PC-3 (cell line): Measurements from ENCODE around the gene ILKAP. TPM values are rescaled to one million over a fixed set of nuclear protein-coding genes. Genes with fewer than 3 reads are reported as not detected.

Experiments used
- ATAC-seq: fragments of 200-7000 bp; cut with Tn5 transposase; 2 replicates; pipeline ENCODE4 v1.9.1; 2020; ENCODE audit warnings: mild to moderate bottlenecking, moderate library complexity
- BruUV-seq: library from RNA; stranded (reverse); fragments of 400-500 nt; replicated peaks from 2 replicates; lab custom pipeline; 2021; lab: Mats Ljungman, UMichigan
- CTCF ChIA-PET: fragments of 300-600 bp; sonication (Branson Sonifier 250); formaldehyde crosslinking; loops from one replicate; lab custom pipeline; 2022; ENCODE audit warnings: antibody characterized with exemption; lab: Charles Lee
- POLR2A ChIA-PET: fragments of 300-600 bp; sonication (Branson Sonifier 250); formaldehyde crosslinking; loops from one replicate; lab custom pipeline; 2022; ENCODE audit warnings: antibody characterized with exemption; ENCODE audit not compliant: unreplicated experiment; lab: Charles Lee
- DNase-seq: peaks from one replicate; pipeline ENCODE4 v3.0.0-alpha.2; 2015
- H2AFZ ChIP-seq: fragments of 300-600 bp; sonication (generic); 2 replicates; pipeline ENCODE4 v1.6.0; 2016; ENCODE audit warnings: antibody characterized with exemption, low read length
- H3F3A ChIP-seq: fragments of 300-600 bp; sonication (generic); one replicate; pipeline ENCODE4 v1.6.0; 2017; ENCODE audit warnings: antibody characterized with exemption, low read length, control low read depth, mild to moderate bottlenecking; ENCODE audit not compliant: unreplicated experiment
- H3K27ac ChIP-seq: fragments of 300-600 bp; sonication (generic); 2 replicates; pipeline ENCODE4 v1.5.1; 2016; ENCODE audit warnings: mild to moderate bottlenecking, low read length
- H3K27me3 ChIP-seq: fragments of 300-600 bp; sonication (generic); 2 replicates; pipeline ENCODE4 v1.6.1; 2016; ENCODE audit warnings: low read length, mixed read lengths
- H3K36me3 ChIP-seq: fragments of 300-600 bp; sonication (generic); 2 replicates; pipeline ENCODE4 v1.6.1; 2016; ENCODE audit warnings: low read depth, mixed run types, low read length, mixed read lengths
- H3K4me1 ChIP-seq: fragments of 300-600 bp; sonication (generic); 2 replicates; pipeline ENCODE4 v1.5.1; 2016; ENCODE audit warnings: low read length; ENCODE audit not compliant: insufficient read depth
- H3K4me2 ChIP-seq: fragments of 300-600 bp; sonication (generic); 2 replicates; pipeline ENCODE4 v1.6.0; 2016; ENCODE audit warnings: low read length
- H3K4me3 ChIP-seq: fragments of 300-600 bp; sonication (generic); 2 replicates; pipeline ENCODE4 v1.5.1; 2016; ENCODE audit warnings: mild to moderate bottlenecking, low read length, mixed read lengths
- H3K79me2 ChIP-seq: fragments of 300-600 bp; sonication (generic); 2 replicates; pipeline ENCODE4 v1.6.1; 2017; ENCODE audit warnings: low read length, mixed read lengths
- H3K9ac ChIP-seq: fragments of 300-600 bp; sonication (generic); 2 replicates; pipeline ENCODE4 v1.6.0; 2016; ENCODE audit warnings: mild to moderate bottlenecking, low read length
- H3K9me2 ChIP-seq: fragments of 300-600 bp; sonication (generic); replicated peaks from 2 replicates; pipeline ENCODE4 v1.6.1; 2016; ENCODE audit warnings: mixed run types, low read length, mixed read lengths
- H3K9me3 ChIP-seq: fragments of 300-600 bp; sonication (generic); 2 replicates; pipeline ENCODE4 v1.6.1; 2016; ENCODE audit warnings: low read length, mixed read lengths
- H4K20me1 ChIP-seq: fragments of 300-600 bp; sonication (generic); 2 replicates; pipeline ENCODE4 v1.6.1; 2016; ENCODE audit warnings: low read length, mixed read lengths
- CTCF ChIP-seq: fragments of 300-600 bp; sonication (generic); conservative IDR thresholded peaks from 2 replicates; pipeline ENCODE4 v1.5.1; 2017; ENCODE audit warnings: antibody characterized with exemption, low read depth, mild to moderate bottlenecking, low read length
- EZH2 ChIP-seq: fragments of 300-600 bp; sonication (generic); IDR thresholded peaks from one replicate; pipeline ENCODE4 v1.6.1; 2017; ENCODE audit warnings: antibody characterized with exemption, mild to moderate bottlenecking, low read length; ENCODE audit not compliant: unreplicated experiment
- EZH2phosphoT487 ChIP-seq: fragments of 300-600 bp; sonication (generic); IDR thresholded peaks from 2 replicates; pipeline ENCODE4 v1.6.1; 2018; ENCODE audit warnings: mild to moderate bottlenecking, antibody characterized with exemption, low read length, borderline replicate concordance
- intact Hi-C: fragments of 100-400 bp; cut with micrococcal nuclease; formaldehyde crosslinking; loops from 2 replicates; pipeline ENCODE4 v1.9.0; 2023
- total RNA-seq: library from RNA; depleted of rRNA; stranded (reverse); fragments of >200 nt; gene quantifications from 2 replicates; pipeline ENCODE4 v1.2.3, GENCODE V29; 2014

The ILKAP gene
- total RNA-seq, 1 experiment from 2014 or later = 30.7 TPM

- Histone ChIP-seq H3K27ac (no peak overlapping the region), H3F3A (no peaks in the 10 kb centered on the region), H3K4me2 (no peak overlapping the region), H3K9me3 (no peaks in the 10 kb centered on the region), H2AFZ (no peak overlapping the region), H4K20me1 (no peaks in the 10 kb centered on the region), H3K79me2 (no peaks in the 10 kb centered on the region), H3K9me2 (no peaks in the 10 kb centered on the region), H3K9ac (no peak overlapping the region), H3K27me3 (no peaks in the 10 kb centered on the region), H3K36me3 (no peaks in the 10 kb centered on the region; the same call in 1 of the 2 replicates), H3K4me3 (no peak overlapping the region), H3K4me1 (no peaks in the 10 kb centered on the region)
- CTCF ChIA-PET = no interaction called here
- DNase-seq = no peak
- TF ChIP-seq EZH2 (no peak), EZH2phosphoT487 (no peak), CTCF (no peak)
- POLR2A ChIA-PET = no interaction called here
- ATAC-seq = no peak
- BruUV-seq = no TSS peak
- intact Hi-C loops = no loop called here
These were observed 45.9 kb downstream of the ILKAP start for GRCh38 chr2:238157506-238158017.

DNA sequence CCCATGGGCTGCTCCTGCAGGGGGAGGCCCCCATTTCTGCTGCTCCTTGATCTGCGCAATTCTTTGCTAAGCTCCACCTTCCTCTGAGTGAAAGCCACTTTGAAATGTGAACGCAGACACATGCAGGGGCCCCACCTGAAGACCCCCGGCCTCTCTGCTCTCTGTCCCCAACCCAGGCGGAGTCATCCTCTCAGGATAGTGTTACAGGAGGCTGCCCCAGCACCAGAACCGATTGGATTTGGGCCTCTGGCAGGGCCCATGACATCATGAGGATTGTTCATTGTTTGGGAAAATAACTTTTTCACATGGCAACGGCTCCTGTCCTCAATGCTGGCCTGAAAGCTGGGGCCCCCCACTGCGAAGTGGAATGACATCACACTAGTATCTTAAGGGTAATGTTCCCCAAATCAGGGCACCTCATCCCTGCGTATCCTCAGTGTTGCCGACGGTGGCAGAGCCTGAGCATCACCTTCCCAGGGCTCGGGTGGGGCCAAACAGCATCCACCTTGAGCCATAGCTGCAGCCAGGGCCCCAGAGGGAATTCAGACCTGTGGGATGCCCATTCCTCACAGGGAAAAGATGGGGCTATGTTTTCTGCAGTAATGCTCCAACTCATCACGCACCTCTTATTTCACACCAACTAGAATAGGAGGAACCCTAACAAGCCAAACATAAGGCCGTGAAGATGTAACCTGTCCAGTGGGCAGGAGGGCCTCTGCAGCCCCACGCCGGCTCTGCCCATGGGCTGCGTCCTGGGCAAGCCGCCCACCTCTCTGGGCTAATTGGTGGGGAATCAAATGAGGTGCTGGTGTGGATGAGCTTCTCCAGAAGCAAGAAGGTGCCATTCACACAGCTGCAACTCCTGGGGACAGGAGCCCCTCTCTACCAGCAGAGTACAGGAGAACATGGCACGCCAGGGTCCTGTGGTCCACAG lies 47.5 kb downstream of the ILKAP start:
- no TSS peak for BruUV-seq
- H3K9me3 ChIP-seq = no peaks in the 10 kb centered on the region
- no peaks in the 10 kb centered on the region for H4K20me1 ChIP-seq
- POLR2A ChIA-PET = no interaction called here
- no peaks in the 10 kb centered on the region for H3K79me2 ChIP-seq
- DNase-seq = no peak
- intact Hi-C loops = no loop called here
- H3K4me2 ChIP-seq = no peak overlapping the region
- no peak overlapping the region for H3K4me3 ChIP-seq
- TF ChIP-seq EZH2phosphoT487 = no peak
- no peak for TF ChIP-seq CTCF
- TF ChIP-seq EZH2 = no peak
- CTCF ChIA-PET = no interaction called here
- H3K27me3 ChIP-seq = no peaks in the 10 kb centered on the region
- H3K4me1 ChIP-seq = no peaks in the 10 kb centered on the region
- H3K27ac ChIP-seq = no peak overlapping the region
- no peaks in the 10 kb centered on the region for H3F3A ChIP-seq
- H3K36me3 ChIP-seq = no peaks in the 10 kb centered on the region; the same call in 1 of the 2 replicates
- no peak overlapping the region for H2AFZ ChIP-seq
- no peak overlapping the region for H3K9ac ChIP-seq
- no peaks in the 10 kb centered on the region for H3K9me2 ChIP-seq
- ATAC-seq = no peak
